ENCODE measurements around the gene MCM3AP. TPM values are rescaled to one million over a fixed set of nuclear protein-coding genes. Genes with fewer than 3 reads are reported as not detected.

The MCM3AP gene
- total RNA-seq, 1 experiment from 2014 or later: 88.4 TPM

- ChIA-PET RAD21 (ENCODE audit: low non-redundant PET in 1 of 2, low total read pairs in 2 of 2, uncharacterized antibody in 2 of 2, unreplicated experiment in 2 of 2) (no interaction called here), POLR2A (no interaction called here), CTCF (no interaction called here)
- Histone ChIP-seq H3K27me3 (ENCODE audit: insufficient read depth, low read length) (no peaks in the 10 kb centered on the region), H3K79me2 (ENCODE audit: insufficient read depth, low read length) (peaks cover 21% of the 10 kb centered on the region), H3K9ac (ENCODE audit: low read length) (no peak overlapping the region), H3K9me2 (ENCODE audit: insufficient read depth) (no peaks in the 10 kb centered on the region), H3K4me1 (ENCODE audit: control insufficient read depth in 1 of 2, insufficient read depth in 2 of 2, low read length in 2 of 2) (peaks cover 15 to 25% of the 10 kb centered on the region in 2 experiments; a peak in 3 of 4 replicates), H3K27ac (ENCODE audit: low read depth, low read length) (no peak overlapping the region), H3K9me3 (ENCODE audit: control insufficient read depth in 1 of 2, insufficient read depth in 1 of 2, low read depth in 1 of 2, low read length in 2 of 2) (no peaks in the 10 kb centered on the region), H3K4me3 (replicated peaks in 1 of 2; ENCODE audit: low read depth in 1 of 2, low read length in 2 of 2) (no peak overlapping the region), H3K4me2 (ENCODE audit: low read length) (peak overlapping the region; percentile 12; the same call in 1 of the 2 replicates), H3K36me3 (ENCODE audit: control insufficient read depth in 1 of 2, insufficient read depth in 2 of 2, low read length in 2 of 2) (no peaks in the 10 kb centered on the region), H2AFZ (ENCODE audit: low read depth, low read length, poor library complexity, severe bottlenecking) (no peak overlapping the region), H4K20me1 (ENCODE audit: insufficient read depth) (no peaks in the 10 kb centered on the region)
- ATAC-seq (0 out of 2 replicates have a peak, but pooled peaks have one; percentile 1), DNase-seq (ENCODE audit: low read depth, low spot score) (no peak)
- TF ChIP-seq CTCF (IDR thresholded peaks at IDR 0.05 in 2 of 3, conservative IDR thresholded peaks at IDR 0.05 in 1 of 3; ENCODE audit: borderline replicate concordance in 1 of 3, insufficient read depth in 1 of 3, low read depth in 2 of 3, low read length in 2 of 3) (no peak), ZNF274 (IDR thresholded peaks at IDR 0.05; ENCODE audit: low read depth, low read length) (no peak), JUND (IDR thresholded peaks at IDR 0.05) (no peak), SIN3A (IDR thresholded peaks at IDR 0.05; ENCODE audit: low read depth) (no peak), MAX (IDR thresholded peaks at IDR 0.05) (no peak), EZH2 (IDR thresholded peaks at IDR 0.05) (no peak), SRF (IDR thresholded peaks at IDR 0.05; ENCODE audit: low read depth) (no peak), TCF7L2 (IDR thresholded peaks at IDR 0.05; ENCODE audit: borderline replicate concordance, extremely low read depth, insufficient read depth, insufficient read length) (no peak), ELF1 (IDR thresholded peaks at IDR 0.05; ENCODE audit: borderline replicate concordance, low read depth) (no peak), FOSL1 (IDR thresholded peaks at IDR 0.05; ENCODE audit: low read depth) (no peak), EZH2phosphoT487 (IDR thresholded peaks at IDR 0.05; ENCODE audit: borderline replicate concordance) (no peak), YY1 (IDR thresholded peaks at IDR 0.05; ENCODE audit: extremely low read depth, insufficient replicate concordance, low read depth, low read length) (no peak)
- BruUV-seq (replicated peaks): no TSS peak
- intact Hi-C loops (cut with micrococcal nuclease): no loop called here
These were observed 33.0 kb upstream of the MCM3AP start for GRCh38 chr21:46318464-46318845.
